SIG-M5 treated with dmso at 0.1 percent for 504 hours (cell line): ENCODE measurements around the gene SFRP5.
A peak's percentile ranks its signal among the peaks of the same experiment; 100 is the strongest.

Experiments used
- DNase-seq: peaks from one replicate; lab custom pipeline; 2025; ENCODE audit not compliant: unreplicated experiment; lab: John Stamatoyannopoulos, UW

SFRP5 gene, protein sequence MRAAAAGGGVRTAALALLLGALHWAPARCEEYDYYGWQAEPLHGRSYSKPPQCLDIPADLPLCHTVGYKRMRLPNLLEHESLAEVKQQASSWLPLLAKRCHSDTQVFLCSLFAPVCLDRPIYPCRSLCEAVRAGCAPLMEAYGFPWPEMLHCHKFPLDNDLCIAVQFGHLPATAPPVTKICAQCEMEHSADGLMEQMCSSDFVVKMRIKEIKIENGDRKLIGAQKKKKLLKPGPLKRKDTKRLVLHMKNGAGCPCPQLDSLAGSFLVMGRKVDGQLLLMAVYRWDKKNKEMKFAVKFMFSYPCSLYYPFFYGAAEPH

DNA sequence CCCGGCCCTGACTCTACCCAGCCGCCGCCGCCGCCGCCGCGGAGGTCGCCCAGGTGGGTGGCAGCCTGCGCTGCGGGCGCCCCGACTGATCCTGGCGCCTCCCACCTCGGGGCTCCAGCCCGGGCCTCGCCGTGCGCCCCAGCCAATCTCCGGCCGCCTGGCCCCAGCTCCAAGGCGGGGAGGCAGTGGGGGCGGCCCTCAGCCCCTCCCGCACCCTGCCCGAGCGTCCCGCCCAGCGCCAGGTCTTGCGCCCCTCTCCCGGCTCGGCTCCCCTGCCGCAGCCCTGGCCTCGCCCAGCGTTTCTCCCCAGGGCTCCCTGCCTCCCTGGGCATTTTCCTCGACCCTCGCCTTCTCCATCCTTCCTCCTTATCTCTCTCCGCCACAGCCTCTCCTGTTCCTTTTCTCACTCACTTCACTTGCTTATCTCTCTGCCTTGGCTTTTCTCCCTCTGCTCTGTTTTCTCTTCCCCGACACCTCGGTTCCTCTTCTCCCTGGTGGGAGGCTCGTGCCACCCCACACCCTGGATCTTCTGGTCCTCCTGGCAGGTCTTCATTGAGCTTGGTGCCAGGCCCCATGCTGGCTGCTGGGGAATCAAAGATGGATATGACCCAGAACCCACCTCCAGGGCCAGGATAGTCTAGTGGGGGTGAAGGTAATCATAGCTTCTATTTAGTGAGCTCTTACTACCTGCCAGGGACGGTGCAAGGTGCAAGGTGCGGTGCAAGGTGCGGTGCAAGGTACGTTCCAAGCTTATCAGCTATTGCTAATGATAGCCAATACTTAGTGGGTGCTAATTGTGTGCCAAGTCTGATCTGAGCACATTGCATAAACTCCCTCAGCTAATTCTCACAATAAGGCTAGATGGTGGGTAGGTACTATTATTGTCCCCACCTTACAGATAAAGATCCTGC lies at the start of gene SFRP5:
SFRP5 (minus strand) TSS at position 87 of the 911 bp plus-strand sequence. CDS start 166 bp downstream, outside the sequence.
- DNase-seq = no peak

DNA sequence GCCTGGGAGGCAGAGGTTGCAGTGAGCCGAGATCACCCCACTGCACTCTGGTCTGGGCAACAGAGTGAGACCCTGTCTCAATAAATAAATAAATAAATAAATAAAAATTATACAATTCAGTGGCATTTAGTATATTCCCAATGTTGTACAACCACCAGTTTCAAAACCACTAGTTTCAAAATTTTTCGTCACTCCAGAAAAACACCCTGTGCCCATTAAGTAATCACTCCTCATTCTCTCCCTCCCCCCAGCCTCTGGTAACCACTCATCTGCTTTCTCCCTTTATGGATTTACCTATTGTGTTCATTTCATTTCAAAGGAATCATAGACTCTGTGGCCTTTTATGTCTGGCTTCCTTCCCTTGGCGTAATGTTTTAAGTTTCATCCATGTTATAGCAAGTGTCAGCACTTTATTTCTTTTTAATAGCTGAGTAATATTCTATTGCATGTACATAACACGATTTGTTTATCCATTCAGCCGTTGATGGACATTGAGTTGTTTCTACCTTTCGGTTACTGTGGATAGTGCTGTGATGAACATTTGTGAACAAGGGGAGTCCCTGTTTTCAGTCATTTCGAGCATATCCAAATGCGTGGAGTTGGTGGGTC lies 48.4 kb upstream of the SFRP5 start:
- no peak for DNase-seq

DNA sequence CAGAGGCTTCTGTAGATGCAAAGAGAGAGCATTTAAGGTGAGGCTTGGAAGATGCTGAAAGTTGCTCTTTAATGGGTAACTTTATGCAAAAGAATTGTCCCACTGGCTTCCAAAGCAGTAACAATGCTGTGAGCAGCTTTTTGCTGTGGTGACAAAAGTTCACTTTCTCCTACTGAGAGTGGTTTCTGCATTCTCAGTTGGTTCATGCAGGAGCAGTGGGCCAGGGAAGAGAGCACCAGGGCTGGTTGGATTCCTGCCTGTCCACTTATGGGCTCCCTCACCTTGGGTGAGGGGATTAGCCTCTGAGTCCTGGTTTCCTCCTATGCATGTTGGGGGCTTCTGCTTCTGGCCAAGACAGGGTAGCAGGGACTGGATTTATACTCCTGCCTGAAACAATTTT lies 46.8 kb upstream of the SFRP5 start:
- no peak for DNase-seq

DNA sequence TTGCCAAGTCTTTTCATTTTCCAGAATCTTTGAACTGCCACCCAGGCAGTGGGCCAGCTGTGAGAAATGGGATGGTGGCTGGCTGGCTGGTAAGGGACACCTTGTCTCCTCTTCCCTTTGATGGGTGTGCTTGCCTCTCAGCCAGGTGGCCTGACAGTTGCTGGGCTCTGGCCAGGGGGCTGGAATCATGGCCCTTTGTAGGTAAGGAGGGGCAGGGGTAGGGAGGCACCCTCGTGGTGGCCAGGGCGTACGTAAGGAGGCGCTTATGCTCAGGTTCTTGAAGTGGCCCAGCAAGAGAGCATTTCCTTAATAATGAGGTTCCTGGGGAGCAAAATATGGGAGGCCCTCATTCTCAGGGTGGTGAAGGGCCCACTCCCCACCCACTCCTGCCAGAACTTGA lies 44.8 kb upstream of the SFRP5 start:
- DNase-seq = no peak

DNA sequence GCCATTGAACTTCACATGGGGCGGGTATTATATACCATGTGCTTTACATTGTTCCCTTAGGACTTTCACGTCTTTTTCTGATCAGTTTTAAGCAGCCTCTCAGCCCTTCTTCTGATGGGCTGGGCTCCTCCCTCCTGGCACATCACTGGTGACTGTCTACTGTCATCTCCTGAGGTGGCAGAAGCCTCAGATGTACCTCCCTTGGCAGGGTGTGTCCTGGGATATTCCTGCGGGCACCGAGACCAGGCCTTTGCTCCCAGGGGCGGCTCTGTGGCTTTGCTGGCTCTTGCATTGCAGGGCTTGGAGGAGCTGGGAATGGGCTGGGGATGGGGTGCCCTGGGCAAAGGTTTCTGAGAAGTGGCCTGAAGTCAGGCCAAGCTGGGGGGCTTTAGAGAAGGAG lies 43.2 kb upstream of the SFRP5 start:
- no peak for DNase-seq

DNA sequence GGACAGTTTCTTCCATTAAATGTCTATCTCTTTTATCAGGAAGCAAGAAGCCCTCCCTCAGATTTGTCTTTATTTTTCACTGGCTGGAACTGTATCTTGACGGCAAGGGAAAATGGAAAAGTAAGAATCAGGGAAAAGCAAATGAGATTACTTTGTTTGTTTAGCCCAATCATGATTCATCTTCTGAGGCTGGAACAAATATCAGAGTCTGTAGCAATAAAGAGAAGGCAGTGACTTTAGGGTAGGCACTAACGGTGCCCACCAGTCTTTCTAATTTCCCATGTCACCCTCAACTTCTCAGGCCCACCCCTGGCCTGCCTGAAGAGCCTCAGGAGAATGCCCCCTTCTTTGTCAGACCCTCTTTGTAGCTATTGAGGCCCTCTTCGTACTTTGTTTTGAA lies 41.5 kb upstream of the SFRP5 start:
- no peak for DNase-seq

DNA sequence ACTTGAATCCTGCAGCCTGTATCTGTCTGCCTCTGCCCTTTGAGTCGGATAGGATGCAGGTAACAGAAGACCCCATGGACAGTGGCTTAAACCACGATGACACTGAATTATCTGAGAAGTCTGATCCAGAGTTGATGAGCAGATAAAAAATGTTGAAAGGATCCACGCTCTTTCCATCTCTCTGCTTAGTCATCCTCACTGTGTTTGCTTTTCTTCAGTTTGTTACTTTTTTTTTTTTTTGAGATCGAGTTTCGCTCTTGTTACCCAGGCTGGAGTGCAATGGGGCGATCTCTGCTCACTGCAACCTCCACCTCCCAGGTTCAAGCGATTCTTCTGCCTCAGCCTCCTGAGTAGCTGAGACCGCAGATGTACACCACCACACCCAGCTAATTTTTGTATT lies 40.9 kb upstream of the SFRP5 start:
- DNase-seq = no peak

DNA sequence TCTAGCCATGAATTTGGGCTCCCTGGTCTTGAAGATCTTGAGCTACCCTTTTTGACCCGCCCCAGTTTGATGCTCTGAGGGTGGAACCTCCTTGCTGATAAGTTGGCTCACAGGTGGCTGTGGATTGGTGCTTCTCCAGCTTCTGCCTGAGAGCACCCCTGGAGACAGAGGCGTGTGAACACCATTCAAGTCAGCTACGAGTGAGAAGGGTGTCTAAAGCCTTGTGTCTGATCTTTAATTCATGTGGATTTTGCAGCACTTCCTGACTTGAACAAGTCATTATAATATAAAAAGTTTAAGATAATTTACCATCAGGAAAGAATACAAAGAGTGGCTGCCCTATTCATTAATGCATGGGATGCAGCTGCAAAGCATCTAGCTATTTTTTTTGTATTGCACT lies 40.2 kb upstream of the SFRP5 start:
- DNase-seq = no peak

DNA sequence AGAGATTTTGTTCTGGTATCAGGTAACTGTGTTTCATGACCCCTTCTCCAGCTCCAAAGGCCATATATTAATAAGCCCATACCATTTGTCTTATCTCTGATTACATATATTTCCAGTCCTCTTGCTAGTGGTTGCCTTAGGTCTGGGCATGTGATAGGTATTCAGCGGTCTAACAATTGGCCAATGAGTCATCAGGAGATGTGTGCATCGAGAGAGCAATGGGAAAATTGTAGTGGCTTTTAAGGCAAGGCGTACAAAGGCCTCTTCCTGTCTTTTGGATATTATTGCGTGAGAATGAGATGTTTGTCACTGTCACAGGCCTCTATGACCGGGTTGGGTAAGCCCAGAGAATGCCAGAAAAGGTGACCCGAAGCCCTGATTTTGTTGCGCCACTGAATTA lies 38.6 kb upstream of the SFRP5 start:
- no peak for DNase-seq

DNA sequence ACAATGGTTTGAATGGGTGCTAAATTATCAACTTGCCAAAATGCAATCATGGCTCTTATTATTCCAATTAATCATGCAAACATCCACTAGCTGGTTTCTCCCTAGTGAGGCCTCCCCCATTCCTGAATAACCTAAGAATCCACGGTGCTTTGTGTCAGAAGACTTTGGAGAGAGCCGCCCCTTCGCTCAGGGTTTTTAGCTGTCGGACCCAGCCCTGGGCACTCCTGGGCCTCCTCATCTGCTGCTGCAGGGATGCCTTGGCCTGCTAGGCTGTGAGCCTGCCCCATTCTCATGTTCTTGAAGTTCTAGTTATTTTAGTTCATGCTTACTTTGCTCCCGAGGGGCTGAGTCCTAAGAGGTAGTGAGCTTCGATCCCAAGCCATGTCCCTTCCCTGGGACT lies 34.1 kb upstream of the SFRP5 start:
- no peak for DNase-seq

DNA sequence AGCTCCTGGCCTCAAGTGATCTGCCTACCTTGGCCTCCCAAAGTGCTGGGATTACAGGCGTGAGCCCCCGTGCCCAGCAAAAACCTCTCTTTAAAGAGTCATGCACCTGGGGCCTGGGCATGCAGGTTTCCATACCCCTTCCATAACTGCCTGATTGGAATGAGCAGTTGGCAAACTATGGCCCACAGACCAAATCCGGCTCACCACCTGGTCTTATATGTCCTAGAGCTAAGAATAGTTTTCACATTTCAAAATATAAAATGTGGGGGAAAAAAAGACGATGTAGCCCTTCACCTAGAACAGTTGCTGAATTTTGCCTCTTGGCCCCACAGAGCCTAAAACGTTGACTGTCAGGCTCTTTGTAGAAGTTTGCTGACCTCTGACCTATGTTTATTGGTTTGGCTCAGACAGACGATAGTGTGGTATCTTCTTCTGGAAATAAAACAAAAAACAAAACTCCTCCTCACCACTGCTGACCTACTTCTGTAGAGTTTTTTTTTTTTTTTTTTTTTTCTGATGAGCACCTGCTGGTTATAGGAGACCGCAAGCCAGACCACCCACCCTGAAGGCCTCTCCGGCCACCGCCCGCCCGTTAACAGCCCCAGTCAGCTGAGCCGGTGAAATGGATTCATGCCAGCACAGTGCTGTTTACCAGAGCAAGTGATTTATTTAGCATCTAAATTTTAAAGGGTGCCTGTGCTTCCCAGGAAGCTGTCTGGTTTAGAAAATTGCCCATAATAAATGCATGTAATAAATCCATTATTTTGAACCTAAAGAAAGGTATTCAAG lies 33.5 kb upstream of the SFRP5 start:
- no peak for DNase-seq

DNA sequence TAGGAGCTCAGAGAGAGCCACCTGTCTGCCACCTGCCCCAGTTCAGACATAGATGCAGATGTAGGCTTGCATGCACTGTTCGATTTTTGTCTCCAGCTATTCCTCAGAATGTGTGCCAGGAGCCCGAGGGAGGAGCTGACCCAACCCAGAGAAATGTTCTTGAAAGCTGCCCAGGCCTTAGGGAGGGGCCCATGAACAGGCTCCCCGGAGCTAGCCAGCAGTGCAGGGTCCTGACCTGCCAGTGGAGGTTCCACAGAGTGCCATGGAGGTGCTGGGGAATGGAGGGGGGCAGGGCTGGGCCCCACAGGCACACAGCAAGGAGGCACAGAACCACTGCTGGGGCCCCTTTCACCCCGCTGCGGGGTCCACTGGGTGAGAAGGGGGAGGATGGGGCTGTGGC lies 29.6 kb upstream of the SFRP5 start:
- DNase-seq = no peak

DNA sequence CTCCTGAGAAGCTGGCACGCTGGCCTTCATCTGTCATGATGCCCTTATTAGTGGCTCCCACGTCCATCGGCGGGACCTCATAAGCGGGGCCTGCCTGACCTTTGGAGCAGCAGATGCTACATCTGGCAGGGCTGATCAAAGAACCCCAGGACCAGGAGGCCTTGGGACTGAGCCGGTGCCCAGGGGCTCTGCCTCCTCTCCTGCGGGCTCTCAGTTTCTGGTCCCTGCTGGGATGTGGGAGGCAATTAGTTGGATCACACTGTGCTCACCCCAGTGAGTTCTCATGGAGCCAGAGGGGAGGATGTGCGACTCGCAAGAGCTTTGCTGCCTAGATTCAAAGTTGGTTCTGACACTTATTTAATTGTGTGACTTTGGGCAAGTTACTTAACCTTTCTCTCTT lies 28.7 kb upstream of the SFRP5 start:
- DNase-seq = no peak

DNA sequence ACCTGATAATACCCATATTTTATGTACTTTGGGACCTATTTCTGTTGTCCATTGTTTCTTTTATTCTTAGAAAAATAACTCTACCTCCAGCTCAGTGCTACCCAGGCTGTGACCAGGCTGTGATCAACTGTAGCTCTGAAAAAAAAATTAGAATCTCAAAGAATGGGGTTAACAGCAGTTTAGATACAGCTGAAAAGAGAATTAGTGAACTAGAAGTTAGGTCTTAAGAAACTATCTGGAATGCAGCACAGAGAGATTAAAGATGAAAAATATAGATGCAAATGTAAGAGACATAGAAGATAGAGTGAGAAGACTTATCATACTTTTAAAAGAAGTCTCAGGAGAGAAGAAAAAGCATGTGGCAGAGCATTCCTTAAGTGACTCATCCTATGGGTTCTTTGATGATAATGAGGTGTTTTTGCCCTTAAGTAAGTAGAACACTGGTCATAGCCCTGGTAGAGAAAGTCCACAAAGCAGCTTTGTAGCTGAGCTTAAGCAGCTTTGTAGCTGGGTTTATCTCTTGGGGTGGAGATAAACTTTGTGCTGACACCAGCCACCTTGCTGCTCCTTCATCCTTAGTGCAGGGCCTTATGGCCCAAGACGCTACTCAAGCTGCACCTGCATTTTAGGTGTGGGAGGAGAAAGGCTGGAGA lies 27.3 kb upstream of the SFRP5 start:
- no peak for DNase-seq

DNA sequence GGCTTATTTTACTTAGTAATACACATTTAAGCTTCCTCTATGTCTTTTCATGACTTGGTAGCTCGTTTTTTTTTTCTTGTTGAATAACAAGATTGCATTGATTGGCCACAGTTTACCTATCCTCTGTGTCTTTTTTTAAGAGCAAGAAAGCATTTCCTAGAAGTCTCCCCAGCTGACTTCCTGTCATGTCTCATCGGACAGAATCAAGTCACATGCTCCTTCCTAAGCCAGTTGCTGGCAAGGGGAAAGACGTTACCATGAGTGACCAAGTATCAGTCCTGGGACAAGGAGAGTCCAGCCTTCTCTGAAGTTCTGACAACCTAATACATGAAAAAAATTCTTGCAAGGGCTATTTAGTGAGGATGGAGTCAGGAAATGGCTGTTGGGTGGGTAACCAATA lies 24.9 kb upstream of the SFRP5 start:
- DNase-seq = no peak

DNA sequence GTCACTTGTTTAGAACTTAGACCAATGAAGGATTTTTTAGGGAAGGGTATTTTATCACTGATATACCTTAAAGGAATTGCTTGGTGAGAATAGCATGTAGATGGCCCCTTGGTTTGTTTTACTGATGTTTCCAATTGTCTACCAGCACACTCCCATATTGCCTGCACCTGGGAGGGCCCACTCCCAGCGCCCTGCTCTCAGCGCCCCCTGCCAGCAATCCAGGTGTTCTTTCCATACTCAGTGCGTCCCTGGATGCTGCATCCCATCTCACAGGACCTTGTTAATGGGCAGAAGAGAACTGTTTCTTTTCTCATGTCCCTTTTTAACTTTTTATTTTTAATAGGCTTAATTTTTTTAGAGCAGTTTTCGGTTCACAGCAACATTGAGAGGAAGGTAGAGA lies 24.1 kb upstream of the SFRP5 start:
- DNase-seq = no peak

DNA sequence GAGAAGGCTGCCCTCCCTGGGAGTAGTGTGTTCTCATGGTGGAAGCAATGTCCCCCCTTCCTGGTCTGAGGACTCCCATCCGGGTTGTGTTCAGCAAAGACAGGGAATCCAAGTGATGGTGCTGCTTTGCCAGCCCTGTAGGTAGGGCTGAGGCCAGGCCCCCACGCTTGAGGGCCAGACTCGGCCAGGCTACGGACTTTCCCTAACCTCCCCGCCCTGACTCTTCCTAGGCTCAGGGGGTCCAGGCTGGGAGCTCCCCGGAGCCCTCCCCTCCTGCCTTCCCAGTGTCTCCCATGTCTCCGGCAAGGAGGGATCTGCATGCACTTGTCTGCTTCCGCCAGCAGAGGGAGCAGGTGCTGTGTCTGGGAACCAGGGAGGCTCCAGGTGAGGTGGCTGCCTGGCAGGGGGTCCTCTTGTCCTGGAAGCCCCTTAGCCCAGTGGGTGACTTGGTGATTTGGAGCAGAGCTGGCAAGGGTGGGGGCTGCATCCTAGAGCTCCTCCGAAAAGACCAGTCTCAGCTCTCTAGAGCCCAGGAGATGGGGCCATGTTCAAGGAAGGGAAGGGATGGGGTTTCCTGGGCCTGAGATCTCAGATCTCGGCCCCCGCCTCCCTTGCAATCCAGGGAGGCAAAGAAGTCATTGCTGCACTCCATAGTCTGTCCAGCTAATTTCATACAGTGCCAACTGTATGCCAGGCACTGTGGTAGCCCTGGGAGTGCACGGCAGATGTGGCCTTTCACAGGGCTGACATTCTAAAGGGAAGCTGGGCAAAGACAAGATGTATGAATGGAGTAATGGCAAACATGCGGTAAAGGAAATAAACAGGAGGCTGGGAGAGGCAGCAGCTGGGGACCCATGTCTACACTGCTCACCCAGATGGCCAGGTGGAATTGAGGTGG lies 20.3 kb upstream of the SFRP5 start:
- DNase-seq = peak; percentile 28

DNA sequence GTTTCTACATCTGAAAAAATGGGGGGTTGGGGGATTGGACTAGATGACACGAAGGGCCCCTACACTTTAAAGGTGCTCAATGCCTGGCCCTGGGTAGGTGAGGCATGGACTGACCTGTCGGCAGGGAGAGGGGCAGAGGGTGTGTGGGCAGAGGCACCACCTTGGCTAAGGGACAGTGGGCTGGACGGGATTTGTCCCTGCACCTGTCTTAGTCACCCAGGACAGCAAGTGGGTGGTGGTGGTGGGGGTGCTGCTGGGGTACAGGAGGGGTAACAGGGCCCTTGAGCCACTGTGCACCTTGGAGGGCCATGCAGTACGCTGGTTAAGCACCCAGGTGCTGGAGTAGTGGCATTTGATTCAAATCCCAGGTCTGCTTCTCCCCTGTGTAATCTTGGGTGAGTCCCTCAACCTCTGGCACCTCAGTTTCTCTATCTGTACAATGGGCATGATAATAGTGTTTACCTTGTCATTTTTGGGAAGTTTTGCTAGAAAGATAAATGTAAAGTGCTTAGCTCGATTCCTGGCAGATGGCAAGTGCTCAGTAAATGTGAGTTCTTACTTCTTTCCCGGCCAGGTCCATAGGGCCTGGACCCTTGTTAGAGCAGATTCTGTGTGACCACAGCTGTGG lies 18.1 kb upstream of the SFRP5 start:
- DNase-seq = no peak
